ENCODE measurements around the gene BCR.
"Not testable (repeated sequence)": the region's sequence is repeated elsewhere in the genome, so short reads cannot be mapped to it uniquely, and the experiment has no call there.

The BCR gene

DNA sequence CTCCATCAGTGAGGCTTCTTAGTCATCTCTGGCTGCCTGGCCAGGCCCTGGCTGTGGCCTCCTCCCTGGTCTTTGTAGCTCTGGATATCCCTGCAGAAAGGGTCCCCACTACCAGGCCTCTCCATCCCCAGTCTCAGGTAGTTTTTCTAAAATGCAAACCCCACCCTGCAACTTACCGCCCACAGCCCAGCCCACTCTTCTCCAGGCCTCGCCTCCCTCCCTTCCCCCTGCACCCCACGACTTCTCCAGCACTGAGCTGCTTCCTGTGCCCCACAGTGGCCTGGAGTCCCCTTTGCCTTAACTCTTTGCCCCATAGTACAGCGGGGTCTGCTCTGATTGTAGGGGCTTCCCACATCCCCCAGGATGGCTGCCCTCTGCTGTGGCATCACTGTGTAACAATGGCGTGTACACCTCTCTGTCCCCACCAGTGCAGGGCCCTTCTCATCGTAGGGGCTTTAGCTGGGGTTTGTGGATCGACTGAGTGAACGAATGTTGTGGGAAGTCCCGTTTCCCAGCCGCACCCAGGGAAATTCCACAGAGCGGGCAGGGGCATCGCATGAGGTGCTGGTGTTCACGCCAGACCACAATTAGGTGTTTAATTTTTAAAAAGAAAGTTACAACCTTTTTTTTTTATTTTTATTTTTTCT is 111.6 kb downstream of the BCR start:
- DNase-seq (ENCODE audit: low read depth) = no peak

DNA sequence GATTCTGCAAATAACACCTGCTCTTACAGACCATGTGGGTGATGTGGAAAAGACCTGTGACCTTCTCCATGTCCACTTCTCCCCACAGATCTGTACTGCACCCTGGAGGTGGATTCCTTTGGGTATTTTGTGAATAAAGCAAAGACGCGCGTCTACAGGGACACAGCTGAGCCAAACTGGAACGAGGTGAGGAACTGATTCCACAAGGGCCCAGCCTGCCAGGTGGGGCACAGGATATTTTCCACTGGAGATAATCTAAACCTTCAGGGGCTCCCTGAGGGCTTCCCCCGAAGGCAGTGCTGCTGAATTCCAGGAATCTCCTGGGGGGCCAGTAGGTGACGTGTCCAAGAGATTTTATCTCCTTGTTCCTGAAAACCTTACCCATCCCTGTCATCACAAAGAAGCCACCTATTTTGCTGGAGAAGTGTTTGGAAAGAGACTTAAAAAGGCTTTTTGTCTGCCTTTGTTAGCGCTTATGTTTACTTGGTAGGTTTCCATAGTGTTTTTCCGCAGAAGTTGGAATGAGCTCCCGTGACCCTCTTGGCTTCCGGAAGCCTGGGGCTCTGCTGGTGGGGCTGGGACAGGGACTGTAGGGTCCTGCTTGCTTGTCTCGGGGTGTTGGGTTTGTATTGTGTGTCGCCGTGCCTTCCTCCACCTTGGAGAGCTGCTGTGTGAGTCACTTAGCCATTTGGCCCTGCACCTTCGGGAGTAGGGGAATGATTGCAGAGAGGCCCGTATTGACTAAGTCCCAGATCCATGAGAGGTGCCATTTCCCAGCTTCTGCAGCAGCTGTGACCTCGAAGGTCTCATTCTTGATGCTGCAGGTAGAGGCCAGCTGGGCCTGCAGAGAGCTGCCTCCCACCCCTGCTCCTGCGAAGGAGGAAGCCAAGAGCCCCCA is 112.4 kb downstream of the BCR start:
- DNase-seq (ENCODE audit: low read depth) = no peak

DNA sequence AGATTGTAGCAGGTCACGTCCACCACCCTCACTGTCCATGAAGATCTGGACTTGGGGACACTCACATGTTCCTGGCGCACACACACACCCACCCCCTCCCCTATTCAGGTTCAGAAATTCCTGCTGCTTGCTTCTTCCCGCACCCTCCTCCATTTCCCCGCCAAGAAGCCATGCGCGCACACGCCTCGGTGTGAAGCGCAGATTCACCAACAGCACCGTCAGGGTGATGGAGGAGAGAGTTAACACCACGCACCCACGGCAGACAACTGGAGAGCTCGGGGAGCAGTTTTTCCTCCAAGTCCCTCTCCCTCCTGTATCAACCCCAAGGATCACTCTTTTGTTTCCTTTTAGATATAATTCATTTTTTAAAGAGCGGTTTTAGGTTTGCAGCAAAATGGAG is 113.4 kb downstream of the BCR start:
- DNase-seq (ENCODE audit: low read depth) = no peak

DNA sequence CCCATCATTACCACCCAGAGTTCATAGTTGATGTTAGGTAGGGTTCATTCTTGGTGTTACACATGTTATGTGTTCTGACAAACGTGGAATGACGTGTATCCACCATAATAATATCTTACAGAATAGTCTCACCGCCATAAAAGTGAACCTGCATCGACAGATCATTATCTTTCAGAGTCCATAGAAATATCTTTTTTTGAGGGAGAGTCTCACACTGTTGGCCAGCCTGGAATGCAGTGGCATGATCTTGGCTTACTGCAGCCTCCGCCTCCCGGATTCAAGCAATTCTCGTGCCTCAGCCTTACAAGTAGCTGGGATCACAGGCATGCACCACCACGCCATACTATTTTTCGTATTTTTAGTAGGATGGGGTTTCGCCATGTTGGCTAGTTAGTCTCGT is 113.9 kb downstream of the BCR start:
- DNase-seq (ENCODE audit: low read depth) = no peak

DNA sequence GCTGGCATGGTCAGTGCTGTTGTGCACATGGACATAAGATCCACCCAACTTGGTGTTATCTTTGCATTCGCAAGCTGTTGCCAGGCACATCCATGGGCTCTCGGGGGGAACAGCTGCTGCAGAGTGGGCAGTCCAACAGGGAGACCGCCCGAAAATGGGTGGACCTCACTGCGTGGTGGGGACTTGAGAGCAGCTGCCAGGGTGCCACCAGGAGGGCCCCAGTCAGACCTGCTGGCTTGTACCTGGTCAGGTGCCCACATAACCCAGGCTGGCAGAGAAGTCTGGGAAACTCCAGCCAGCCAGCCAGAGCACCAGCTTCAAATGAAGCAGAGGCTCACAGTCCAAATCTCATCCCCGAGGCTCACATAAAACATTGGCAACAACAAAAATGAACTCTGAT is 120.2 kb downstream of the BCR start:
- DNase-seq (ENCODE audit: low read depth) = no peak

DNA sequence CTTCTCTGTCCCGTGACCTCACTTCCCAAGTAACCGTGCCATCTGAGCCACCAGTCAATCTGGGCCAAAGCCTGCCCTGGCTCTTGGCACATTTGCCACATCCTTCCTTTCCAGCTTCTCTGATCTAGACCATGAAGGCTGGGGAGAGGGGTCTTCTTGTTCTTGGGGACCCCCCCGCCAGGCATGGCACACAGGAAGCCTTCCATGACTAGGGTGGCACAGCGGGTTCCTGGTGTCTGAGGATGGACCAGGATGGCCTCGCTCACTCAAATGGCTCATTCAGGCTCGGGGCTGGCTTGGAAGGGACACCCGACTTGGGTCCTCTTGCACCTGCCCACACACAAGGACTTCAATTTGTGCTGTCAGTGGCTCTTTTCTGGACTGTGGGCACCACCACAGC is 121.3 kb downstream of the BCR start:
- no peak for DNase-seq (ENCODE audit: low read depth)

DNA sequence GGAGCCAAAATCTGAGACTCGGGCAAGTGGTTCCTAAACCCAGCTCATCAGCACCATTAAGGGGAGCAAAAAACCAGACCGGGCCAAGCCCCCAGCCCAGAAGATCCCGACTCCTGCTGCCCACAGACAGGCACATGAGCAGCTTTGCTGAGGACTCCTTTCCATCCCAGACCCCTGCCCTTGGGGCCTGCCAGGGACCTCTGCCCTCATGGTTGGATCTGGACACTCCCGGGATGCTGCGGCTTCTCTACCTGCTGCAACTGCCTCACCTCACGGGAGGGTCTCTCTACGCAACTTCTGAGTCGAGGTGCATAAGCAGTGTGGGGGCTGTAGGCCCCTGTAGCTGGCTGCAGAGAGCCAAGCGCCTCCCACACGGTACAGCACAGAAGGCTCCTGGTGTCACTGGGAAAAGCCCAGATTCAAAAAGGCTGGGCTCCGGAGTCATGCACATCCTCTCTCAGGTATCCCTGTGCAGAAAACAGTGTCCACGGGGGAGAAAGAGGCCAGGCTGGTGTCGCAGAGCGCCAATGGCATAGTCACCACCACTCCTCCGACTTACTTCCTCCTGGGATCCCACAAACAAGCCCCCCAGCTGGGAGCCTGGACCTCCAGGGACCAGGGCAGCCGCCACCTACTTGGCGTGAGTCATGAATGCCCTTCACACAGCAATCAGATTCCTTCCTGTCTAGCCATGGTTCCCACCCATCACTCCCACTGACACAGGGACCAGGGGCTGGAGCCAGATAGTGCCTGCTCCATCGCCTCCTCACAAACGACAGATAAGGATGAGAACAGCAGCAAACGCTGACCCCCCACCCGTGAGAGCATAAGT is 122.1 kb downstream of the BCR start:
- no peak for DNase-seq (ENCODE audit: low read depth)

DNA sequence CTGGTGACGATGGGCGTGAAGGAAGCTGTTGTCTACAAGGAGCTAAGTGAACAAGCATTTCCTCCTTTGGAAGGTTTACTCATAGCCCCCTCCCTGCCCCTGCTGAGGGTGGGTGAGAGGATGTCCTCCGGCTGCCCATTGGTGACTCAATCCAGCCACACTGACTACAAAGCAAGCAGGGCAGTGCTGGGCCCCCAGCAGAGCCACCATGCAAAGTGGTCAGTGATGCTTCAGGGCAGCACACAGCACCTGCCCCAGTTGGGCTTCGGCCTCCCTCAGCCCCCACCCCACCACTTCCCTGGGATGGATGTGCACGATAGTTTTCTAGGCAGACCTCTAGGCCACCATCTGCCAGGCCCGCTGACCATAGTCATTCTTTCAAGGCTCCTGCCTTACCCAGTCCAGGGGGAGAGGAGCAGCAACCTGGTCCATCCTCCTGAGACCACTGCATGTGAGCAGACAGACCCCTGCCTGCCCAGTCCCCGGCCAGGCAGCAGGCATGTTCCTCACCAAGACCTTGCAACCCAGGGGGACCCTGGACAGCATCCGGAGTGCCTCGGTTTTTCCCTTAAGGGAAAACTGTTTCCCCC is 125.1 kb downstream of the BCR start:
- no peak for DNase-seq (ENCODE audit: low read depth)

DNA sequence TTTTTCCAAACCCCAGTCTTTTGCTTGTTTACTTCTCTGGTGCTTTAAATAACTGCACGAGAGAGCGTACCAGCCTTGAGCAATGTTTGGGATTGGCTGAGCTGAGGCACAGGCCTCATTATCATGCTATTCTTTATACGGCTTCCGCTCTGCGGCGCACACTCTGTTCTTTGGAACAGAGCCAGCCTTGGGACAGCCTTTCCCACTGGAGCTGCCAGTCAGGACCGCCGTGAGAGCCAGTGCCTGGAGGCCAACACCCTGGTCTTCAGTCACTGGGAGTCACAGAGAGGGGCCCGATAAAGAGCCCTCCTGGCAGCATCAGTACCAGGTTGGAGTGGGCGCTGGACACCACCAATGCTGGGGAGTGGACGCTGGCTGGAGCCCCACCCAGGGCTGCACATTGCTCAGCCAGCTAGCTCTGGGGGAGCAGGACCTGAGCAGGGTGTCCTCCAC is 125.6 kb downstream of the BCR start:
- no peak for DNase-seq (ENCODE audit: low read depth)

DNA sequence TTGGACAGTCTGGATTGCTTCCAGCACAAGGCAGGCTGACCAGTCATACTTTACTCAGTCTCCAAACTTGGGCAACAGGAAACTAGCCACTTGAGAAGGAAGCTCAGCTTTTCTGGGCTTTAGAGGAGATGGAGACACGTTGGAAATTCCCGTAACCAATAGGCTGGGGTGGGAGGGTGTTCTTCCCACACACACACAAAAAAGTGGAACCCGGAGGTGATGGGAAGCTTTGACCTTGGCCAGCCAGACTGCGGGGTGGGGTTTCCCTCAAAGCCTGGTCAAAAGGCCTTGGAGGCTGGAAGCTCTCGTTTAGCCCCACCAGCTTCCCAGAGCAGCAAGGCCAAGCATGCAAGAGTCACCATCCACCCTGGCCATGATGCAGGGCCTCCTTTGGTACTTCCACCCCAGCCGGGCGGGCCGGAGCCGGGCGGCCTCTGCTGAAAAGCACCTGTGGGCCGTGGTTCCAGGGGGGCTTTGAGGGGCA is 126.2 kb downstream of the BCR start:
- DNase-seq (ENCODE audit: low read depth) = no peak

DNA sequence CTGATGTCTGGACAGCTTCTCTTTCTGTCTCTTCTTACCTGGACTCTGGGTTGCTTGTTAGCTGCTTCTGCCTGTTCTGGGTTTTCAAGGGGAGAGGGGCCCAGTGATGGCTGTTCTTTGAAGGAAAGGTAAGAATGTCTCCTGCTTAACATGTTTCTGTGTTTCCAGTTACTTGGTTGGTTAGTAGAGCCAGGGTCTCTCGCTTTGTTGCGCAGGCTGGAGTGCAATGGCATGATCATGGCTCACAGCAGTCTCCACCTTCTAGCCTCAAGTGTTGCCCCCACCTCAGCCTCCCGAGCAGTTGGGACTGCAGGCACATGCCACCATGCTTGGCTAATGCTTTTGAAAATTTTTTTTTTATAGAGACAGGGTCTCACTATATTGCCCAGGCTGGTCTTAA is 126.6 kb downstream of the BCR start:
- no peak for DNase-seq (ENCODE audit: low read depth)

DNA sequence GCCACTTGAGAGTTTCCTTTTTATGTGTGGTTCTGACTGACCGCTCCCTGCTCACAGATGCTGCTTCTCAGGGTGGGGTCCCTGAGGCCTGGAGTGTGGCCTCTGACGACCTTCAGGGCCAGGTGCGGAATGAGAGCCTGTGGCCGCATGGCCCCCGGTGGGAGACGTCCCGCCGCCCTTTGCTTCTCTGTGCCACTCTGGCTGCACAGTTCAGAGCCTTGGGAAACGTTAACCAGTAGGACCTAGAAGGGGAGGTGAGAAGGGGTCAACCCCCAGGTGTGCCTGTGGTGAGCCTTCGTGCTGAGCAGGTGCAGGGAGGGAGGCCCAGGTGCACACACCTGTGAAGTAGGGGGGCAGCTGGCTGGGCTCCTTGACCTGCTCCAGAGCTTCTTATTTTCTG is 127.2 kb downstream of the BCR start:
- not testable (repeated sequence) for DNase-seq (ENCODE audit: low read depth)

DNA sequence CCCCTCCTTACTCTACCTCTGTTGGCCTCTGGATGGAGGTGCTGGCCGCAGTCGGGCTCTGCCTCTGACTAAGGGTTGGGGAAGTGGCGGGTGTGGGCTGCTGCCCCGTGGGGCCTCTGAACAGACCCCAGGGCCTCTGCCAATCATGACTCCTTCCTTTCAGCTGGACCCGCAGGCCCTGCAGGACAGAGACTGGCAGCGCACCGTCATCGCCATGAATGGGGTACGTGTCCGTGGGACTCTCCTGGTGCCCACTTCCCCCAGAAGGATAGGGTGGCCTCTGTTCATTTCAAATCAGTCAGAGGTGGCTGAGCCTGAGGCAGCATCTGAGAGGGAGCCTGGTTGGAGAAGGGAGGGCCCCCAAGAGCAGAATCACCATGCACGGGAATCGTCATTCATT is 129.0 kb downstream of the BCR start:
- not testable (repeated sequence) for DNase-seq (ENCODE audit: low read depth)

DNA sequence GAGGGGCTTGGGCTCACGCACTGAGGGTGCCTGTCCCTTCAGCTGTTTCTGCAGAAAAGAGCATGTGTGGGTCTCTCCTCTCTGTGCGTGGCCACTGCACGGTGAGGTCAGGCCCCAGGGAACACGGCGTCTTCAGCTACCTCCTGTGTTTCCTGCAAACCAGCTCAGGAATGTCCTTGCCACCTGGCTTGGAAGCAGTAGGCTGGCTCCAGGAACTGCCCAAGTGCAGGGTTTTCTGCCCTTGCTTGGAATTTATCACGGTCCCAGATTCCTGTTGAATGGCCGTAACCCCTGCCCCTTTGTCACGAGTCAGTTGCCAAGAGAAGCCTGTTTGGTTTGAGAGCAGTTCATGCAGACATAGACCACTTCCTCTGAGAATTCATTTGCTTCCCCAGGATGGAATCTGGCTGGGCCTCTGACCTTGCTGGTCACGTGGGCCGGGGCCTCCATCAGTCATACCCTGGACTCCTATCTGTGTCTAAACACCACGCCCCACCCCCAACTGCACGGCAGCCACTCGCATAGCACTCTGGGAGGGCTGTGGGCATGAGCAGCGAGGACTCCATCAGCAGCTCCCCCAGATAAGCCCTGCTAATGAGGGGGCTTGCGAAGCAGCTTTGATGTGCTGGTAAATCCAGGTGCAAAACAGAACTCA is 130.3 kb downstream of the BCR start:
- not testable (repeated sequence) for DNase-seq (ENCODE audit: low read depth)

DNA sequence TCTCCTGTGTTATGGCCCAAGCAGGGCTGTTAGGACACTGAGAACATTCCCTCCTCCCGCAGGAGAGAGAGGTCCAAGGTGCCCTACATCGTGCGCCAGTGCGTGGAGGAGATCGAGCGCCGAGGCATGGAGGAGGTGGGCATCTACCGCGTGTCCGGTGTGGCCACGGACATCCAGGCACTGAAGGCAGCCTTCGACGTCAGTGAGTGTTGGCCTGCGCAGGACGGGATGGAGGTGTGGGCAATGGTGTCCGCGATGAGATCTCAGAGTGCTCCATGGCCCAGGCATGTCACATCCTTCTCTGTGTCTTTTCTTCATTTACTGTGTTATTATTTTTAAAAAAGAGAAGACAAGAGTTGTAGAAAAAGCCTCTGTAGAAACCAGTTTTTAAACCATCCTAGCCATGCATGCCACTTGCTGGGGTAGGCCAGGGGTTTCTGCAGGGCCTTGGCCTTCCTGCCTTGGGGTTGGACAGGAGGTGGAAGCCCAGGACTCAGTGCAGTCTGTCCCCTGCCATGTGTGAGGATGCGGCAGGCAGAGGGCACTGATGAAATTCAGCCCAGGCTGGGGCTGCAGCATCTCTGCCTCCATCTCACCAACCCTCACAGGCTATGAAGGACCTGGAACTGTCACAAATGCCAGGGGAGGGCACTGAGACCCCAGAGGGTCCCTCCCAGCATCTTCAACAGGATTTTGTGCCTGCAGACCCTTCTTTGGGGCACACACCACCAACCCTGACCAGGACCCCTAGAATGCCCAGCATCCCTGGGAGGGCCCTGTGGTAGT is 131.5 kb downstream of the BCR start:
- DNase-seq (ENCODE audit: low read depth) = not testable (repeated sequence)

DNA sequence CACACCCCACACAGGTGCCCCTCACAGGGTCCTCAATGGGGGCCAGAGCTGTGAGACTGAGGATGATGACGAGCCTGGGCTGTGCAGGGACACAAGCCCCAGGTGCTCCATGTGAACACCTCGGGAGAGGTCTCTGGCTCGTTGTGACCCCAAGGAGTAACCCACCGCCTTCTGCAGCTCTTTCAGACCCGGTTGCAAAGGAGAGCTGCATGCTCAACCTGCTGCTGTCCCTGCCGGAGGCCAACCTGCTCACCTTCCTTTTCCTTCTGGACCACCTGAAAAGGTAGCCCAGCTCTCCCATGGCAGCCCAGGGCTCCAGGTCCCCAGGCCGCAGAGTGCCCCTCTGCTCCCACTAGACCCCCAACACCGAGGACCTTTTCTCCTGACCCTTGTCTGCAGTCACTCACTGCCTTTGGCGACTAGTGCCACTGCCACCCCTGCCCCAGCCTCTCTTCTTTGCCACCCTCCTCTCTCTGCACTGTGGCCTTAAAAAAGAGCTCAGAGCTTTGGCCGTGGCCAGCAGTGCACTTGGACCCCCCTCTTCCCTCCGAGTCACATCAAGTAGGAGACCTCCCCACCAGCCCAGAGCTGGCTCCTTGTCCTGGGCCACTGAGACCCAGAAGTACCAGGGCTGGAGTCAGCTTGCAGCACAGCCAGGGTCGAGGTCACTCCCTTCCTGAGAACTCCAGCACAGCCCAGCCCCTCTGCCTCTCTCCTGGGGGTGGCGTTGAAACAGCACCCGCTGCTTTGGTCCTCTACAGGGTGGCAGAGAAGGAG is 133.7 kb downstream of the BCR start:
- no peak for DNase-seq (ENCODE audit: low read depth)

DNA sequence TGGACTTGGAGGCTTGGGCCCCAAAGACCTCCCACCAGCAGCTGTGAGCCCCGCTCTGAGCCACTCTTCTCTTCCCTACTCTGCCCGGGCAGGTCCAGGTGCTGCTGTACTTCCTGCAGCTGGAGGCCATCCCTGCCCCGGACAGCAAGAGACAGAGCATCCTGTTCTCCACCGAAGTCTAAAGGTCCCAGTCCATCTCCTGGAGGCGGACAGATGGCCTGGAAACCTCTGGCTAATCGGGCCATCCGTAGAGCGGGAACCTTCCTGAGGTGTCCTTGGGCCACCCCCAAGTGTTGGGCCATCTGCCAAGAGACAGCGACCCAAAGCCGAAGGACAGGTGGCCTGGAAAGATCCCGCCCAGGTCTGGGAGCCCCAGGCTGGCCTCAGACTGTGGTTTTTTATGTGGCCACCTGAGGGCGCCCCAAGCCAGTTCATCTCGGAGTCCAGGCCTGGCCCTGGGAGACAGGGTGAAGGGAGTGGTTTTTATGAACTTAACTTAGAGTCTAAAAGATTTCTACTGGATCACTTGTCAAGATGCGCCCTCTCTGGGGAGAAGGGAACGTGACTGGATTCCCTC is 135.1 kb downstream of the BCR start:
- peak; percentile 25 for DNase-seq (ENCODE audit: low read depth)

DNA sequence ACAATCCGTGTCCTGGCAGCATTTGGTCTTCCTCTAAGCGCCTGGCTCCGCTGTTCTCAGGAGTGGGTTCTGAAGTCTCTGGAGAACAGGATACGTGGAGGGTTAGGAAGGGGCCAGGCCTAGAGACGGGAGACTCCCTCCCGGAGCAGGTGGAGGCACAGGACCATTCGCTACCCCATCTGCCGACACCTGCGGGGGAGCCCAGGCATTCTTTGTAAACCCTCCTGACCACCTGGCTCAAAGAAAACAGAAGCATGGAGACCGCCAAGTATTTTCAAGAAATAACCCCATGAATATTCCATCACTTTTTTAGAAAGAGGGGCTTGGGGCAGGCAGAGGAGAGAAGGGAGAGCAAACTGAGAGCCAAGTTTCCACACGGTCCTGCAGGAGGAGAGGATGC is 136.3 kb downstream of the BCR start:
- not testable (repeated sequence) for DNase-seq (ENCODE audit: low read depth)

DNA sequence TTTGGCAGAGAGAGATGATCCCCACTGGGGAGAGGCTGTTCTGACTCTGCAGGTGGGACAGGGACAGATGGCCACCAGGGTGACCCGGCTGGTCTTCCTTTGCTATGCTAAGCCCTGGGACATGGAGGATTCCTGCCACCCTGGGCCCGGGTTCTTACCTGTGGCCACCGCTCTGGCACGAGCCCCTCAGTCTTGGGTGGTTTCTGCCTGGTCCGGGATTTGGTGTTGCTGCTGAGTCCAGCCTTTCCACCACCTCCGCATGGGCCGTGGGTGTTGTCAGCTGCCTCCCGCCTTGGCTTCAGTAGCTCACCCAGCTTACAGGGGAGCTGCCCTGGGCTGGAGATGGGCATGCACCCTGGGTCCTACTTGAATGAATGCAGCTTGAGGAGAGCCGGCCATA is 138.0 kb downstream of the BCR start:
- DNase-seq (ENCODE audit: low read depth) = not testable (repeated sequence)

Measured in stimulated activated CD8-positive, alpha-beta memory T cell treated with anti-CD3 and anti-CD28 coated beads, Interleukin-12 subunit alpha, Interleukin-12 subunit beta, amount 100 ng/mL, for 1 hour (primary cell).